Ureter (tissue), 1 donor: ENCODE results near the gene MACROH2A1. TPM values are rescaled to one million over a fixed set of nuclear protein-coding genes. Genes with fewer than 3 reads are reported as not detected.

Source experiments
- DNase-seq: peaks from one replicate; pipeline ENCODE4 v3.0.0-alpha.2; 2020; ENCODE audit warnings: low spot score
- total RNA-seq: library from RNA; stranded (reverse); gene quantifications from one replicate; pipeline ENCODE4 v1.2.4, GENCODE V29; 2023
- donor health status: DM: yes; HTN: yes; CAD: no.

Gene MACROH2A1
- total RNA-seq, 1 donor from 2014 or later, result 248 TPM

GRCh38 chr5:135396459-135397055, 2.5 kb downstream of the MACROH2A1 start:
- DNase-seq, result no peak

GRCh38 chr5:135395866-135396265, 3.2 kb downstream of the MACROH2A1 start:
- DNase-seq, result no peak

GRCh38 chr5:135395451-135395850, 3.6 kb downstream of the MACROH2A1 start:
- no peak for DNase-seq

GRCh38 chr5:135394095-135394494, 4.9 kb downstream of the MACROH2A1 start:
- DNase-seq, result no peak

- no peak for DNase-seq
Observed at GRCh38 chr5:135393691-135394090, 5.3 kb downstream of the MACROH2A1 start.

GRCh38 chr5:135393229-135393628, 5.8 kb downstream of the MACROH2A1 start:
- DNase-seq, result no peak

- DNase-seq, result no peak
Observed at GRCh38 chr5:135392256-135392655, 6.8 kb downstream of the MACROH2A1 start.

- DNase-seq, result no peak
Observed at GRCh38 chr5:135391869-135392255, 7.2 kb downstream of the MACROH2A1 start.

- no peak for DNase-seq
Observed at GRCh38 chr5:135391116-135391868, 7.7 kb downstream of the MACROH2A1 start.

GRCh38 chr5:135388860-135389435, 10.1 kb downstream of the MACROH2A1 start:
- DNase-seq, result no peak

- no peak for DNase-seq
Observed at GRCh38 chr5:135387629-135387960, 11.4 kb downstream of the MACROH2A1 start.

- DNase-seq, result peak; percentile 70
Observed at GRCh38 chr5:135386886-135387628, 12.0 kb downstream of the MACROH2A1 start.

- no peak for DNase-seq
Observed at GRCh38 chr5:135386096-135386495, 12.9 kb downstream of the MACROH2A1 start.

- DNase-seq, result no peak
Observed at GRCh38 chr5:135385576-135385975, 13.5 kb downstream of the MACROH2A1 start.

- DNase-seq, result peak; percentile 32
Observed at GRCh38 chr5:135384898-135385297, 14.1 kb downstream of the MACROH2A1 start.

GRCh38 chr5:135383803-135384495, 15.1 kb downstream of the MACROH2A1 start:
- DNase-seq, result peak; percentile 9

GRCh38 chr5:135382981-135383380, 16.1 kb downstream of the MACROH2A1 start:
- DNase-seq, result peak; percentile 10

GRCh38 chr5:135382106-135382790, 16.8 kb downstream of the MACROH2A1 start:
- DNase-seq, result no peak

- DNase-seq, result peak; percentile 41
Observed at GRCh38 chr5:135379046-135379654, 19.9 kb downstream of the MACROH2A1 start.

GRCh38 chr5:135377751-135378680, 21.0 kb downstream of the MACROH2A1 start:
- DNase-seq, result peak; percentile 45
